HFFc6 (cell line): ENCODE results near the gene PTPN14. TPM values are rescaled to one million over a fixed set of nuclear protein-coding genes. Genes with fewer than 3 reads are reported as not detected.

Experiments used
- DNase-seq: peaks from one replicate; pipeline ENCODE4 v3.0.0-alpha.2; 2018
- H3K27ac Mint-ChIP-seq: 2 replicates; pipeline ENCODE4 v1.8.0; 2020; ENCODE audit warnings: mild to moderate bottlenecking, mixed read lengths
- H3K27me3 Mint-ChIP-seq: 2 replicates; pipeline ENCODE4 v1.8.0; 2021; ENCODE audit warnings: mild to moderate bottlenecking, moderate library complexity, mixed read lengths; ENCODE audit not compliant: insufficient read depth
- H3K36me3 Mint-ChIP-seq: 2 replicates; pipeline ENCODE4 v1.8.0; 2021; ENCODE audit warnings: low read depth, mixed read lengths
- H3K4me1 Mint-ChIP-seq: 2 replicates; pipeline ENCODE4 v1.8.0; 2020; ENCODE audit warnings: low read depth, mixed read lengths
- H3K4me3 Mint-ChIP-seq: 2 replicates; pipeline ENCODE4 v1.8.0; 2020; ENCODE audit warnings: mild to moderate bottlenecking, moderate library complexity, mixed read lengths
- H3K9me3 Mint-ChIP-seq: 2 replicates; pipeline ENCODE4 v1.8.0; 2020; ENCODE audit warnings: mild to moderate bottlenecking, mixed read lengths
- CTCF ChIP-seq: fragments of 200-600 bp; sonication (generic); IDR thresholded peaks from 2 replicates; pipeline ENCODE4 v1.5.0; 2021; ENCODE audit warnings: antibody characterized with exemption, mild to moderate bottlenecking
- total RNA-seq, 6 experiments: library from RNA; stranded (reverse); fragmentation: NEBNext Ultra II Directional; extraction: Animal tissue kit (Norgen Biotek cat#: 25700); gene quantifications; 2 replicates in 1 of 6; 3 replicates in 5 of 6; pipeline ENCODE4 v1.2.3, GENCODE V29; 2021

The PTPN14 gene
- total RNA-seq, 6 experiments from 2014 or later = 93.6 to 140 (median 106) TPM

GRCh38 chr1:214378492-214378891 is 172.9 kb downstream of the PTPN14 start:
- no peak for DNase-seq
- peaks cover 66% of the 10 kb centered on the region for H3K4me1 Mint-ChIP-seq
- H3K27ac Mint-ChIP-seq = peak overlapping the region; percentile 87
- no peak overlapping the region; the same call in 1 of the 2 replicates for H3K4me3 Mint-ChIP-seq
- no peaks in the 10 kb centered on the region for H3K9me3 Mint-ChIP-seq
- H3K36me3 Mint-ChIP-seq = peaks cover 74% of the 10 kb centered on the region
- H3K27me3 Mint-ChIP-seq = peaks cover 5% of the 10 kb centered on the region
- no peak for TF ChIP-seq CTCF

- TF ChIP-seq CTCF = no peak
- DNase-seq = peak; percentile 77
- peaks cover 5% of the 10 kb centered on the region for H3K27me3 Mint-ChIP-seq
- H3K4me3 Mint-ChIP-seq = peak overlapping the region; percentile 60
- H3K9me3 Mint-ChIP-seq = no peaks in the 10 kb centered on the region
- peak overlapping the region; percentile 87 for H3K27ac Mint-ChIP-seq
- H3K4me1 Mint-ChIP-seq = peaks cover 66% of the 10 kb centered on the region
- H3K36me3 Mint-ChIP-seq = peaks cover 69% of the 10 kb centered on the region
Measured at GRCh38 chr1:214377886-214378285, 173.5 kb downstream of the PTPN14 start.

GRCh38 chr1:214377485-214377884 is 173.9 kb downstream of the PTPN14 start:
- Mint-ChIP-seq H3K9me3 (no peaks in the 10 kb centered on the region), H3K27me3 (peaks cover 5% of the 10 kb centered on the region), H3K4me1 (peaks cover 66% of the 10 kb centered on the region), H3K27ac (peak overlapping the region; percentile 87), H3K36me3 (peaks cover 69% of the 10 kb centered on the region), H3K4me3 (peak overlapping the region; percentile 60)
- no peak for DNase-seq
- TF ChIP-seq CTCF = no peak

GRCh38 chr1:214372092-214372491 is 179.3 kb downstream of the PTPN14 start:
- H3K9me3 Mint-ChIP-seq = no peaks in the 10 kb centered on the region
- peaks cover 19% of the 10 kb centered on the region for H3K4me1 Mint-ChIP-seq
- peaks cover 64% of the 10 kb centered on the region for H3K36me3 Mint-ChIP-seq
- TF ChIP-seq CTCF = no peak
- no peak overlapping the region for H3K27ac Mint-ChIP-seq
- peaks cover 10% of the 10 kb centered on the region for H3K27me3 Mint-ChIP-seq
- no peak for DNase-seq
- no peak overlapping the region for H3K4me3 Mint-ChIP-seq

GRCh38 chr1:214370615-214371014 is 180.8 kb downstream of the PTPN14 start:
- DNase-seq = no peak
- H3K36me3 Mint-ChIP-seq = peaks cover 51% of the 10 kb centered on the region
- TF ChIP-seq CTCF = no peak
- no peaks in the 10 kb centered on the region for H3K9me3 Mint-ChIP-seq
- H3K27me3 Mint-ChIP-seq = peaks cover 10% of the 10 kb centered on the region
- H3K27ac Mint-ChIP-seq = no peak overlapping the region
- peaks cover 5% of the 10 kb centered on the region; the same call in 1 of the 2 replicates for H3K4me1 Mint-ChIP-seq
- H3K4me3 Mint-ChIP-seq = no peak overlapping the region

GRCh38 chr1:214369364-214369763 is 182.0 kb downstream of the PTPN14 start:
- H3K27me3 Mint-ChIP-seq = peaks cover 10% of the 10 kb centered on the region
- H3K4me1 Mint-ChIP-seq = peaks cover 11% of the 10 kb centered on the region
- H3K9me3 Mint-ChIP-seq = no peaks in the 10 kb centered on the region
- H3K36me3 Mint-ChIP-seq = peaks cover 53% of the 10 kb centered on the region
- H3K27ac Mint-ChIP-seq = no peak overlapping the region
- no peak for DNase-seq
- no peak overlapping the region for H3K4me3 Mint-ChIP-seq
- TF ChIP-seq CTCF = no peak
